Measurements from ENCODE around the gene SLC25A48.

SLC25A48 gene

DNA sequence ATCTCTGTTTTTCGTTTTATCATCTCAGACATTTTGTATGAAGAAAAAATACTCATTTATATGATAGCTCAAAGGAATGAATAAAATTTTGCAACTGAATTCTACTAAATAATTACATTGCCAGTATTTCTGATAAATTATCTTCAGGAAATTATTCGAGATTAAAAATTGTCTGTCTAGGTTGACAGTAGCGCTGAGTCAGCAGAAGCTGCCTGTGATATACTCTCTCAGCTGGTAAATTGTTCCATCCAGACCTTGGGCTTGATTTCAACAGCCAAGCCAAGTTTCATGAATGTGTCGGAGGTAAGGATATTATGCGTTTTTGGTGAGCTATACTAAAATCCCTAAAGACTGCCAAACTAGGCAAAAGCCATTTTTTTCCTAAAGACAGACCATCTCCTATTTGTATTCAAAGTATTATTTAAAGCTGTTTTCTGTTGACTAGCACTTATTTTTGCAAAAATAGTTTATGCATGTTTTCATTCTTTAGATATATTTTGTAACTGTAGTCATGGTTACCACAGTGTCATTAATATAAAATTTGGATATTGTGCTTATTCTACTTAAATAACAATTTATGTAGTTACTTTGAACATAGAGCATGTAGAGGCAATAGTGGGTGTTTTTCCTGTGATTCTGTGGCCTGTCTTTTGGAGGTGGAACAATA is 102.9 kb downstream of the SLC25A48 start:
- DNase-seq = no peak

Data from activated CD4-positive, alpha-beta T cell treated with anti-CD3 and anti-CD28 coated beads, Interleukin-2, amount 50 U/mL, for 16 hours (primary cell).